Measurements from ENCODE around the gene SFT2D3.

GRCh38 chr2:127704641-127705390 lies 3.5 kb downstream of the SFT2D3 start:
- TF ChIP-seq CTCF (IDR thresholded peaks at IDR 0.05) (no peak), POLR2A (IDR thresholded peaks at IDR 0.05) (no peak)

Data from transverse colon (tissue), 3 donors.